Parathyroid adenoma (tissue), 2 donors: ENCODE measurements around the gene REV1.
"Not testable (repeated sequence)": the region's sequence is repeated elsewhere in the genome, so short reads cannot be mapped to it uniquely, and the experiment has no call there.

Experiments
- H2AFZ ChIP-seq: fragments of 300-600 bp; sonication (generic); one replicate; pipeline ENCODE4 v1.7.0; 2017; ENCODE audit warnings: antibody characterized with exemption, mild to moderate bottlenecking
- H3K27ac ChIP-seq: fragments of 300-600 bp; sonication (generic); one replicate; pipeline ENCODE4 v1.7.0; 2017
- H3K27me3 ChIP-seq: fragments of 300-600 bp; sonication (generic); one replicate; pipeline ENCODE4 v1.7.0; 2017; ENCODE audit warnings: low read length; ENCODE audit not compliant: control insufficient read depth, insufficient read depth
- H3K36me3 ChIP-seq: fragments of 300-600 bp; sonication (generic); one replicate; pipeline ENCODE4 v1.7.0; 2017; ENCODE audit warnings: low read length; ENCODE audit not compliant: control insufficient read depth, insufficient read depth
- H3K4me1 ChIP-seq: fragments of 300-600 bp; sonication (generic); one replicate; pipeline ENCODE4 v1.7.0; 2017; ENCODE audit warnings: control low read depth
- H3K4me2 ChIP-seq: fragments of 300-600 bp; sonication (generic); one replicate; pipeline ENCODE4 v1.7.0; 2017; ENCODE audit warnings: low read length
- H3K4me3 ChIP-seq: fragments of 300-600 bp; sonication (generic); one replicate; pipeline ENCODE4 v1.7.0; 2017; ENCODE audit warnings: low read depth, low read length
- H3K79me2 ChIP-seq: fragments of 300-600 bp; sonication (generic); one replicate; pipeline ENCODE4 v1.7.0; 2017; ENCODE audit warnings: control low read depth
- H3K9ac ChIP-seq: fragments of 300-600 bp; sonication (generic); one replicate; pipeline ENCODE4 v1.7.0; 2017; ENCODE audit warnings: mild to moderate bottlenecking
- H3K9me3 ChIP-seq: fragments of 300-600 bp; sonication (generic); one replicate; pipeline ENCODE4 v1.7.0; 2017; ENCODE audit warnings: low read length; ENCODE audit not compliant: control insufficient read depth
- TF ChIP-seq, protein P1 (sequence below): fragments of 300-600 bp; sonication (generic); IDR thresholded peaks from one replicate; pipeline ENCODE4 v1.7.0; 2017; ENCODE audit warnings: antibody characterized with exemption, mild to moderate bottlenecking
- donor health status: primary hyperparathyroidism.

The REV1 gene

DNA sequence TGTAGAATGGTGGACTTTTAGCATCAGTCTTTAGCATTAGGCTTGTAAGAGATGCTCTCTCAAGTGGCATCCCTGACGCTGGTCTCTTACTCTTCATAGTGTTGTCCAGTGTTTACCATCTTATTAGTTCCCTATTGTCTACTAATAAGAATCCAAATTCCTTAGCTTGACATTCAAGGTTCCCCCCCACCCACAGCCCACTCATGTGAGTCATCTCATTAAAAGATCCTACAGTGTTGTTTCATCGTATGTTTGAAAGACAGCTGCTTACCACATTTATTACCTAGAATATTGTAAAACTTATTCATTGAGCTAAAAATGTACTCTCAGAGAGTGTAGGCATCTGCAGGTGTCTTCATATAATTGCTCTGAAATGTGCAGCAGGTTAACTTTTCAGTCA lies 124.2 kb downstream of the REV1 start:
- no peaks in the 10 kb centered on the region for H3K36me3 ChIP-seq
- no peaks in the 10 kb centered on the region for H3K4me1 ChIP-seq
- H3K4me3 ChIP-seq = no peak overlapping the region
- H3K27ac ChIP-seq = no peak overlapping the region
- H3K9me3 ChIP-seq = no peaks in the 10 kb centered on the region
- no peaks in the 10 kb centered on the region for H3K79me2 ChIP-seq
- H3K27me3 ChIP-seq = no peaks in the 10 kb centered on the region
- TF ChIP-seq, protein P1, sequence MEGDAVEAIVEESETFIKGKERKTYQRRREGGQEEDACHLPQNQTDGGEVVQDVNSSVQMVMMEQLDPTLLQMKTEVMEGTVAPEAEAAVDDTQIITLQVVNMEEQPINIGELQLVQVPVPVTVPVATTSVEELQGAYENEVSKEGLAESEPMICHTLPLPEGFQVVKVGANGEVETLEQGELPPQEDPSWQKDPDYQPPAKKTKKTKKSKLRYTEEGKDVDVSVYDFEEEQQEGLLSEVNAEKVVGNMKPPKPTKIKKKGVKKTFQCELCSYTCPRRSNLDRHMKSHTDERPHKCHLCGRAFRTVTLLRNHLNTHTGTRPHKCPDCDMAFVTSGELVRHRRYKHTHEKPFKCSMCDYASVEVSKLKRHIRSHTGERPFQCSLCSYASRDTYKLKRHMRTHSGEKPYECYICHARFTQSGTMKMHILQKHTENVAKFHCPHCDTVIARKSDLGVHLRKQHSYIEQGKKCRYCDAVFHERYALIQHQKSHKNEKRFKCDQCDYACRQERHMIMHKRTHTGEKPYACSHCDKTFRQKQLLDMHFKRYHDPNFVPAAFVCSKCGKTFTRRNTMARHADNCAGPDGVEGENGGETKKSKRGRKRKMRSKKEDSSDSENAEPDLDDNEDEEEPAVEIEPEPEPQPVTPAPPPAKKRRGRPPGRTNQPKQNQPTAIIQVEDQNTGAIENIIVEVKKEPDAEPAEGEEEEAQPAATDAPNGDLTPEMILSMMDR = no peak
- no peak overlapping the region for H3K4me2 ChIP-seq
- H2AFZ ChIP-seq = no peak overlapping the region
- no peak overlapping the region for H3K9ac ChIP-seq

GRCh38 chr2:99356853-99357252 lies 133.0 kb downstream of the REV1 start:
- Histone ChIP-seq H3K9me3 (no peaks in the 10 kb centered on the region), H3K4me3 (no peak overlapping the region), H3K27me3 (no peaks in the 10 kb centered on the region), H3K4me1 (peaks cover 7% of the 10 kb centered on the region), H3K79me2 (peaks cover 21% of the 10 kb centered on the region), H2AFZ (no peak overlapping the region), H3K9ac (no peak overlapping the region), H3K4me2 (no peak overlapping the region), H3K36me3 (no peaks in the 10 kb centered on the region), H3K27ac (no peak overlapping the region)
- TF ChIP-seq, protein P1 = no peak

DNA sequence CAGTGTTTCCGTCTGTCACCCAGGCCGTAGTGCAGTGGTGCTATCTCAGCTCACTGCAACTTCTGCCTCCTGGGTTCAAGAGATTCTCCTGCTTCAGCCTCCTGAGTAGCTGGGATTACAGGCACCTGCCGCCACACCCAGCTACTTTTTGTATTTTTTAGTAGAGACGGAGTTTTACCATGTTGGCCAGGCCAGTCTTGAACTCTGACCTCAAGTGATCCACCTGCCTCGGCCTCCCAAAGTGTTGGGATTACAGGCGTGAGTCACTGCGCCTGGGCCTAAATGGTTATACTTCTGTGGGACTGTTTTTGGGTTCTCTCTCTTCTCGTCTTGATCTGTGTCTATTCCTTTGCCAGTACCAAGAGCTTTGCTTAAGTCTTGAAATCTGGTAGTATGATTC lies 135.0 kb downstream of the REV1 start:
- H3K27me3 ChIP-seq, H3K9me3 ChIP-seq, H2AFZ ChIP-seq, H3K36me3 ChIP-seq, H3K9ac ChIP-seq, H3K4me3 ChIP-seq, H3K4me2 ChIP-seq, H3K4me1 ChIP-seq, H3K27ac ChIP-seq: not testable (repeated sequence)
- H3K79me2 ChIP-seq = peaks cover 30% of the 10 kb centered on the region

DNA sequence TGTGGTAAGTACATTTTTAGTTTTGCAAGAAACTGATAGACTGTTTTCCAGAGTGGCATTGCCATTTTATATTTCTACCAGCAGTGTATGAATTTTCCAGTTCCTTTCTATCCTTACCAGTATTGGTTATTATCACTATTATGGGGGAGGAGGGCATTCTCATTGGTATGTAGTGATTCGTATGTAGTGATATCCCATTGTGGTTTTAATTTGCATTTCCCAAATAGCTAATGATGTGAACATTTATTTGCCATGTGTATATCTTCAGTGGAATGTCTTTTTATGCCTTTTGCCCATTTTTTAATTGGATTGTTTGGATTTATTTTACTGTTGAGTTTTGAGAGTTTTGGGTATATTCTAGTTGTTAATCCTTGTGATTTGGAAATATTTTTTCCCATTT lies 135.7 kb downstream of the REV1 start:
- Histone ChIP-seq H3K27ac (no peak overlapping the region), H3K4me1 (peaks cover 3% of the 10 kb centered on the region), H3K36me3 (no peaks in the 10 kb centered on the region), H3K4me2 (no peak overlapping the region), H2AFZ (no peak overlapping the region), H3K4me3 (no peak overlapping the region), H3K9me3 (no peaks in the 10 kb centered on the region), H3K79me2 (peaks cover 30% of the 10 kb centered on the region), H3K27me3 (no peaks in the 10 kb centered on the region), H3K9ac (no peak overlapping the region)
- TF ChIP-seq, protein P1 = no peak
